H9 (cell line): ENCODE measurements around the gene DTNBP1. TPM values are rescaled to one million over a fixed set of nuclear protein-coding genes. Genes with fewer than 3 reads are reported as not detected.

ENCODE experiments used
- DNase-seq: peaks from one replicate; pipeline ENCODE4 v3.0.0-alpha.2; 2017
- H2AFZ ChIP-seq: one replicate; pipeline ENCODE4 v1.6.1; 2013; ENCODE audit warnings: mild to moderate bottlenecking, low read length, control low read depth, moderate library complexity
- H2AK5ac ChIP-seq: 2 replicates; pipeline ENCODE4 v1.6.1; 2013; ENCODE audit warnings: low read length, control low read depth, mixed read lengths; ENCODE audit not compliant: insufficient read length
- H2BK120ac ChIP-seq: one replicate; pipeline ENCODE4 v1.6.1; 2013; ENCODE audit warnings: low read depth, mild to moderate bottlenecking, low read length, control low read depth, inconsistent platforms; ENCODE audit not compliant: poor library complexity, severe bottlenecking
- H2BK12ac ChIP-seq: 2 replicates; pipeline ENCODE4 v1.6.1; 2013; ENCODE audit warnings: low read length, control low read depth, mixed read lengths, low read depth; ENCODE audit not compliant: insufficient read length
- H2BK15ac ChIP-seq: 2 replicates; pipeline ENCODE4 v1.6.1; 2013; ENCODE audit warnings: low read depth, low read length, control low read depth
- H2BK20ac ChIP-seq: one replicate; pipeline ENCODE4 v1.6.1; 2013; ENCODE audit warnings: low read depth, mild to moderate bottlenecking, low read length, control low read depth, inconsistent platforms; ENCODE audit not compliant: poor library complexity, severe bottlenecking
- H2BK5ac ChIP-seq: 2 replicates; pipeline ENCODE4 v1.6.1; 2013; ENCODE audit warnings: low read length, control low read depth, mixed read lengths; ENCODE audit not compliant: insufficient read length
- H3K14ac ChIP-seq: 2 replicates; pipeline ENCODE4 v1.6.1; 2013; ENCODE audit warnings: low read length, control low read depth; ENCODE audit not compliant: insufficient read depth
- H3K18ac ChIP-seq: 2 replicates; pipeline ENCODE4 v1.6.1; 2013; ENCODE audit warnings: low read depth, mild to moderate bottlenecking, mixed read lengths, low read length, control low read depth; ENCODE audit not compliant: insufficient read length
- H3K23ac ChIP-seq: 2 replicates; pipeline ENCODE4 v1.6.1; 2013; ENCODE audit warnings: low read length, control low read depth, mixed read lengths, low read depth; ENCODE audit not compliant: insufficient read length
- H3K23me2 ChIP-seq: 2 replicates; pipeline ENCODE4 v1.6.1; 2013; ENCODE audit warnings: low read depth, mild to moderate bottlenecking, mixed read lengths, low read length, control low read depth; ENCODE audit not compliant: insufficient read length, poor library complexity, severe bottlenecking
- H3K27ac ChIP-seq: 2 replicates; pipeline ENCODE4 v1.5.1; 2013; ENCODE audit warnings: low read length, control low read depth, mixed read lengths, low read depth; ENCODE audit not compliant: insufficient read length
- H3K27me3 ChIP-seq: 2 replicates; pipeline ENCODE4 v1.6.1; 2013; ENCODE audit warnings: low read length, control low read depth, inconsistent platforms; ENCODE audit not compliant: insufficient read depth
- H3K4ac ChIP-seq: 2 replicates; pipeline ENCODE4 v1.6.1; 2013; ENCODE audit warnings: low read depth, mild to moderate bottlenecking, control low read depth, inconsistent platforms, low read length, moderate library complexity
- H3K4me1 ChIP-seq: 2 replicates; pipeline ENCODE4 v1.6.1; 2013; ENCODE audit warnings: low read length, control low read depth, inconsistent platforms; ENCODE audit not compliant: insufficient read depth
- H3K4me2 ChIP-seq: 2 replicates; pipeline ENCODE4 v1.6.1; 2013; ENCODE audit warnings: low read length, control low read depth, mixed read lengths; ENCODE audit not compliant: insufficient read length, insufficient read depth
- H3K56ac ChIP-seq: 2 replicates; pipeline ENCODE4 v1.6.1; 2013; ENCODE audit warnings: low read depth, mild to moderate bottlenecking, mixed read lengths, low read length, control low read depth; ENCODE audit not compliant: insufficient read length
- H3K79me1 ChIP-seq: 2 replicates; pipeline ENCODE4 v1.6.1; 2013; ENCODE audit warnings: low read depth, mild to moderate bottlenecking, moderate library complexity, low read length, control low read depth, inconsistent platforms; ENCODE audit not compliant: insufficient read depth, poor library complexity, severe bottlenecking
- H3K79me2 ChIP-seq: 2 replicates; pipeline ENCODE4 v1.6.1; 2013; ENCODE audit warnings: low read length, control low read depth, inconsistent platforms; ENCODE audit not compliant: insufficient read depth
- H3K9ac ChIP-seq: 2 replicates; pipeline ENCODE4 v1.6.1; 2013; ENCODE audit warnings: low read length, control low read depth, mixed read lengths; ENCODE audit not compliant: insufficient read length; ENCODE audit errors: extremely low read depth
- H3K9me3 ChIP-seq: one replicate; pipeline ENCODE4 v1.6.1; 2013; ENCODE audit warnings: low read depth, low read length, inconsistent platforms; ENCODE audit not compliant: control insufficient read depth
- H3T11ph ChIP-seq: one replicate; pipeline ENCODE4 v1.6.1; 2013; ENCODE audit warnings: mild to moderate bottlenecking, low read length, control low read depth, inconsistent platforms
- H4K20me1 ChIP-seq: one replicate; pipeline ENCODE4 v1.6.1; 2013; ENCODE audit not compliant: control insufficient read depth, insufficient read length, insufficient read depth
- H4K5ac ChIP-seq: 2 replicates; pipeline ENCODE4 v1.6.1; 2013; ENCODE audit warnings: low read depth, mild to moderate bottlenecking, mixed read lengths, low read length, control low read depth; ENCODE audit not compliant: insufficient read length
- H4K8ac ChIP-seq: replicated peaks from 2 replicates; pipeline ENCODE4 v1.6.1; 2013; ENCODE audit warnings: low read length, control low read depth, mixed read lengths, low read depth; ENCODE audit not compliant: insufficient read length
- H4K91ac ChIP-seq: 2 replicates; pipeline ENCODE4 v1.6.1; 2013; ENCODE audit warnings: low read depth, mild to moderate bottlenecking, moderate library complexity, mixed read lengths, low read length, control low read depth; ENCODE audit not compliant: insufficient read length
- H3K27ac Mint-ChIP-seq, 3 experiments: 2 replicates in 2 of 3; 3 replicates in 1 of 3; pipeline ENCODE4 v1.8.0; 2020 to 2021; ENCODE audit warnings: mixed read lengths in 3 of 3, mild to moderate bottlenecking in 1 of 3, moderate library complexity in 1 of 3
- H3K27me3 Mint-ChIP-seq: 2 replicates; pipeline ENCODE4 v1.8.0; 2021; ENCODE audit warnings: low read depth, mild to moderate bottlenecking, moderate library complexity, mixed read lengths
- H3K36me3 Mint-ChIP-seq, 3 experiments: 2 replicates in 2 of 3; 3 replicates in 1 of 3; pipeline ENCODE4 v1.8.0; 2020 to 2021; ENCODE audit warnings: low read depth in 3 of 3, mixed read lengths in 3 of 3; ENCODE audit not compliant: insufficient read depth in 1 of 3
- H3K4me1 Mint-ChIP-seq, 2 experiments: 2 replicates each; pipeline ENCODE4 v1.8.0; 2020; ENCODE audit warnings: mixed read lengths in 2 of 2
- H3K4me3 Mint-ChIP-seq, 2 experiments: 2 replicates in 1 of 2; 3 replicates in 1 of 2; pipeline ENCODE4 v1.8.0; 2020 to 2021; ENCODE audit warnings: mild to moderate bottlenecking in 2 of 2, mixed read lengths in 2 of 2, moderate library complexity in 1 of 2
- H3K9me3 Mint-ChIP-seq, 2 experiments: 2 replicates in 1 of 2; 3 replicates in 1 of 2; pipeline ENCODE4 v1.8.0; 2020; ENCODE audit warnings: mild to moderate bottlenecking in 2 of 2, mixed read lengths in 2 of 2, moderate library complexity in 1 of 2
- WGBS: extraction: QIAGEN DNeasy Blood & Tissue Kit; methylation state at CpG from one replicate; pipeline ENCODE4 v1.1.7; 2013; ENCODE audit warnings: missing lambda C conversion rate, low lambda C conversion rate, mixed read lengths; ENCODE audit not compliant: insufficient read length; ENCODE audit errors: extremely low coverage; 5-methylcytosine and 5-hydroxymethylcytosine counted together
- total RNA-seq: library from RNA; stranded (reverse); gene quantifications from 2 replicates; pipeline ENCODE4 v1.2.1, GENCODE V29; 2021
- TF ChIP-seq, protein P1 (sequence below): fragments of 200-600 bp; sonication (generic); conservative IDR thresholded peaks from 3 replicates; pipeline ENCODE4 v1.8.0; 2021; ENCODE audit warnings: antibody characterized with exemption, mild to moderate bottlenecking

DTNBP1 gene
- total RNA-seq, 1 experiment from 2014 or later, result 12.9 TPM

DNA sequence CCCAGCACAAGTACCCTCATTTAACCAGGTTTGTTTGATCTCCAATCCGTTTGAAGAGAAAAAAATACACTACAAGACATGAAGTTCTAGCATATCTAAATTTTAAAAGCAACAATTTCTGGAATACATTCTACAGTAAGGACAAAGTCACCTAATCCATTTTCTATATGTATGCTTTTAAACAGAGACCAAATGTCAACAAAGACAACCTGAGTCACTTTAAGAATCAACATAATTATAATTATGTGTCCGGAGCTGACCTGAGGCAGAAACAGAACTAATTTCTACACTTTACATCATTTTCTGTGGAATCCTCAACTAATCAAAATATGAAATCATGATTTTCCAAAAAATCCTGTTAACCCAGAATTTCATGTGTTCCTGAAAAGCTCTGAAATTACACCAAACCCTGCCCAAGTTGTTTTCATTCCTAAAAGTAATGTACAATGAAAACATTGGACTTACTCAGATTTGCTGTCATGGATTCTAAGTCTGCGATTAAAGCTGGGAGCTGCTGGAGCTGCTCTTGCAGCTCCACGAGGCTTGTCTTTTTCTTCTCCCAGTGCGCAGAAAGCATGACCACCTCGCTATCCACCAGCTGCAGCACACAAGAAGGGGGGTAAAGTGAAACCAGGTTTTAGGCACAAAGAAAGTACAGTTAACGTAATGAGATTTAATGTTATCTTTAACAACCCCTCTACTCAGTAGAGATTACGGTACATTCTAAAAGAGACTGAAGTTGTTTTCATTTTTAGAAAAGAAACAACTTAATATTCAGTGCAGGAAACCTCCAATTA, 35.8 kb downstream of the DTNBP1 start:
- no peak overlapping the region for H2BK20ac ChIP-seq
- no peak overlapping the region for H3K4me3 Mint-ChIP-seq
- no peak overlapping the region for H3T11ph ChIP-seq
- TF ChIP-seq, protein P1, sequence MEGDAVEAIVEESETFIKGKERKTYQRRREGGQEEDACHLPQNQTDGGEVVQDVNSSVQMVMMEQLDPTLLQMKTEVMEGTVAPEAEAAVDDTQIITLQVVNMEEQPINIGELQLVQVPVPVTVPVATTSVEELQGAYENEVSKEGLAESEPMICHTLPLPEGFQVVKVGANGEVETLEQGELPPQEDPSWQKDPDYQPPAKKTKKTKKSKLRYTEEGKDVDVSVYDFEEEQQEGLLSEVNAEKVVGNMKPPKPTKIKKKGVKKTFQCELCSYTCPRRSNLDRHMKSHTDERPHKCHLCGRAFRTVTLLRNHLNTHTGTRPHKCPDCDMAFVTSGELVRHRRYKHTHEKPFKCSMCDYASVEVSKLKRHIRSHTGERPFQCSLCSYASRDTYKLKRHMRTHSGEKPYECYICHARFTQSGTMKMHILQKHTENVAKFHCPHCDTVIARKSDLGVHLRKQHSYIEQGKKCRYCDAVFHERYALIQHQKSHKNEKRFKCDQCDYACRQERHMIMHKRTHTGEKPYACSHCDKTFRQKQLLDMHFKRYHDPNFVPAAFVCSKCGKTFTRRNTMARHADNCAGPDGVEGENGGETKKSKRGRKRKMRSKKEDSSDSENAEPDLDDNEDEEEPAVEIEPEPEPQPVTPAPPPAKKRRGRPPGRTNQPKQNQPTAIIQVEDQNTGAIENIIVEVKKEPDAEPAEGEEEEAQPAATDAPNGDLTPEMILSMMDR, result no peak
- H2AFZ ChIP-seq, result no peak overlapping the region
- H4K91ac ChIP-seq, result no peak overlapping the region
- H4K8ac ChIP-seq, result no peak overlapping the region
- no peaks in the 10 kb centered on the region; the same call in 1 of the 2 replicates for H3K27me3 Mint-ChIP-seq
- H3K36me3 Mint-ChIP-seq, result no peaks in the 10 kb centered on the region
- no peak overlapping the region for H2AK5ac ChIP-seq
- no peaks in the 10 kb centered on the region for H4K20me1 ChIP-seq
- H3K56ac ChIP-seq, result no peak overlapping the region
- H2BK12ac ChIP-seq, result no peak overlapping the region
- no peak overlapping the region for H3K9ac ChIP-seq
- H3K4me1 Mint-ChIP-seq, result no peaks in the 10 kb centered on the region
- no peak overlapping the region for H3K27ac ChIP-seq
- WGBS, result no CpG with 5 or more reads among the region's 8 CpGs
- DNase-seq, result no peak
- no peak overlapping the region for H3K23ac ChIP-seq
- no peak overlapping the region for H3K18ac ChIP-seq
- no peaks in the 10 kb centered on the region for H3K4me1 ChIP-seq
- H3K27ac Mint-ChIP-seq, result peak overlapping the region in 1 of 3 experiments; percentile 60; a peak in 1 of 7 replicates
- no peaks in the 10 kb centered on the region for H3K9me3 ChIP-seq
- H4K5ac ChIP-seq, result no peak overlapping the region
- no peaks in the 10 kb centered on the region for H3K79me1 ChIP-seq
- no peaks in the 10 kb centered on the region for H3K23me2 ChIP-seq
- no peak overlapping the region for H2BK5ac ChIP-seq
- no peaks in the 10 kb centered on the region for H3K9me3 Mint-ChIP-seq
- no peak overlapping the region for H2BK15ac ChIP-seq
- H3K14ac ChIP-seq, result no peak overlapping the region
- H3K27me3 ChIP-seq, result no peaks in the 10 kb centered on the region
- H3K4me2 ChIP-seq, result no peak overlapping the region
- H3K4ac ChIP-seq, result no peak overlapping the region
- no peak overlapping the region for H2BK120ac ChIP-seq
- H3K79me2 ChIP-seq, result no peaks in the 10 kb centered on the region
